GM19099 (cell line): ENCODE measurements around the gene NTN4.

Experiments
- POLR2A ChIP-seq: IDR thresholded peaks from 3 replicates; pipeline ENCODE4 v1.6.1; 2011; ENCODE audit warnings: low read depth; ENCODE audit not compliant: insufficient read length; ENCODE audit errors: extremely low read depth

Gene NTN4

GRCh38 chr12:95767703-95768102 is 22.9 kb downstream of the NTN4 start:
- no peak for TF ChIP-seq POLR2A

GRCh38 chr12:95766356-95767019 is 24.1 kb downstream of the NTN4 start:
- no peak for TF ChIP-seq POLR2A

- TF ChIP-seq POLR2A, result no peak
Observed at GRCh38 chr12:95764848-95765247, 25.7 kb downstream of the NTN4 start.

- TF ChIP-seq POLR2A, result no peak
Observed at GRCh38 chr12:95763809-95764253, 26.7 kb downstream of the NTN4 start.

GRCh38 chr12:95762123-95762785 is 28.3 kb downstream of the NTN4 start:
- TF ChIP-seq POLR2A, result no peak

- TF ChIP-seq POLR2A, result no peak
Observed at GRCh38 chr12:95760371-95760770, 30.2 kb downstream of the NTN4 start.

- TF ChIP-seq POLR2A, result no peak
Observed at GRCh38 chr12:95759718-95760117, 30.8 kb downstream of the NTN4 start.

- TF ChIP-seq POLR2A, result no peak
Observed at GRCh38 chr12:95759039-95759438, 31.5 kb downstream of the NTN4 start.

GRCh38 chr12:95756362-95756761 is 34.2 kb downstream of the NTN4 start:
- no peak for TF ChIP-seq POLR2A

- TF ChIP-seq POLR2A, result no peak
Observed at GRCh38 chr12:95755261-95755865, 35.2 kb downstream of the NTN4 start.

GRCh38 chr12:95742586-95742985 is 48.0 kb downstream of the NTN4 start:
- TF ChIP-seq POLR2A, result no peak

- no peak for TF ChIP-seq POLR2A
Observed at GRCh38 chr12:95741635-95742034, 48.9 kb downstream of the NTN4 start.

GRCh38 chr12:95740751-95741150 is 49.8 kb downstream of the NTN4 start:
- TF ChIP-seq POLR2A, result no peak

GRCh38 chr12:95739561-95740313 is 50.8 kb downstream of the NTN4 start:
- no peak for TF ChIP-seq POLR2A

- no peak for TF ChIP-seq POLR2A
Observed at GRCh38 chr12:95738024-95738611, 52.4 kb downstream of the NTN4 start.
